GM12878 (cell line): ENCODE data around the gene MACROD2. TPM values are rescaled to one million over a fixed set of nuclear protein-coding genes. Genes with fewer than 3 reads are reported as not detected.

Experiments used
- ATAC-seq: fragments of 200-7000 bp; cut with Tn5 transposase; 3 replicates; pipeline ENCODE4 v1.9.1; 2020; ENCODE audit warnings: mild to moderate bottlenecking, moderate library complexity
- BruUV-seq: library from RNA; stranded (reverse); fragments of 400-500 nt; replicated peaks from 2 replicates; lab custom pipeline; 2021; lab: Mats Ljungman, UMichigan
- CTCF ChIA-PET: fragments of 300-600 bp; sonication (Branson Sonifier 250); formaldehyde crosslinking; extraction: SDS; loops from one replicate; lab custom pipeline; 2021; ENCODE audit warnings: inconsistent platforms; lab: Yijun Ruan, JAX
- POLR2A ChIA-PET: fragments of 350-600 bp; formaldehyde crosslinking; extraction: SDS; loops from one replicate; lab custom pipeline; 2021; ENCODE audit warnings: inconsistent platforms; lab: Charles Lee
- RAD21 ChIA-PET: fragments of 300-600 bp; sonication (Branson Sonifier 250); formaldehyde crosslinking; loops from one replicate; lab custom pipeline; 2023; ENCODE audit warnings: antibody characterized with exemption; ENCODE audit not compliant: unreplicated experiment; lab: Charles Lee
- SMC1A ChIA-PET: fragments of 300-600 bp; sonication (Branson Sonifier 250); formaldehyde crosslinking; loops from one replicate; lab custom pipeline; 2023; ENCODE audit not compliant: unreplicated experiment, uncharacterized antibody; lab: Charles Lee
- DNase-seq: peaks from one replicate; pipeline ENCODE4 v3.0.0-alpha.2; 2011; ENCODE audit warnings: low read depth, low spot score
- FAIRE-seq: peaks from 3 replicates; lab custom pipeline; 2011; peaks lifted over from hg19 to GRCh38; lab: Jason Lieb, UNC
- H2AFZ ChIP-seq: 2 replicates; pipeline ENCODE4 v1.6.0; 2011; ENCODE audit warnings: low read depth, low read length, control low read depth; ENCODE audit not compliant: control insufficient read depth
- H3K27ac ChIP-seq: 2 replicates; pipeline ENCODE4 v1.5.1; 2011; ENCODE audit warnings: control low read depth; ENCODE audit not compliant: control insufficient read depth, insufficient read depth
- H3K27me3 ChIP-seq, 2 experiments: replicated peaks in 1 of 2; 2 replicates each; pipeline versions ENCODE4 v1.6.0 to v1.6.1; 2011; ENCODE audit warnings: low read length in 1 of 2; ENCODE audit not compliant: control insufficient read depth in 2 of 2, insufficient read depth in 2 of 2
- H3K36me3 ChIP-seq, 2 experiments: 2 replicates each; pipeline ENCODE4 v1.5.1; 2011; ENCODE audit warnings: low read length in 1 of 2; ENCODE audit not compliant: control insufficient read depth in 2 of 2, insufficient read depth in 2 of 2
- H3K4me1 ChIP-seq: 2 replicates; pipeline ENCODE4 v1.6.1; 2011; ENCODE audit warnings: mild to moderate bottlenecking, low read length, moderate library complexity, mixed read lengths; ENCODE audit not compliant: control insufficient read depth, insufficient read depth
- H3K4me2 ChIP-seq: 2 replicates; pipeline ENCODE4 v1.6.0; 2011; ENCODE audit warnings: control low read depth; ENCODE audit not compliant: control insufficient read depth, insufficient read depth
- H3K4me3 ChIP-seq: fragments of 200-600 bp; sonication (generic); 2 replicates; pipeline ENCODE4 v1.5.1; 2016
- H3K79me2 ChIP-seq: 2 replicates; pipeline ENCODE4 v1.6.0; 2011; ENCODE audit warnings: low read length; ENCODE audit not compliant: control insufficient read depth, insufficient read depth
- H3K9ac ChIP-seq: 2 replicates; pipeline ENCODE4 v1.8.0; 2011; ENCODE audit warnings: low read length, control low read depth, mixed read lengths; ENCODE audit not compliant: control insufficient read depth, insufficient read depth
- H3K9me3 ChIP-seq: replicated peaks from 3 replicates; pipeline ENCODE4 v1.5.1; 2011; ENCODE audit warnings: mild to moderate bottlenecking, low read length; ENCODE audit not compliant: control insufficient read depth, insufficient read depth
- H4K20me1 ChIP-seq: 2 replicates; pipeline ENCODE4 v1.6.0; 2011; ENCODE audit not compliant: control insufficient read depth, insufficient read depth
- ETV6 ChIP-seq, 2 experiments: fragments of 450-650 bp in 1 of 2; IDR thresholded peaks in 1 of 2; conservative IDR thresholded peaks in 1 of 2; 2 replicates each; pipeline ENCODE4 v1.6.1; 2014; ENCODE audit warnings: antibody characterized with exemption in 1 of 2, borderline replicate concordance in 1 of 2, low read depth in 1 of 2, mild to moderate bottlenecking in 1 of 2, moderate library complexity in 1 of 2
- EZH2 ChIP-seq: IDR thresholded peaks from 2 replicates; pipeline ENCODE4 v1.6.1; 2012; ENCODE audit warnings: low read depth, mild to moderate bottlenecking, control low read depth, inconsistent platforms, low read length, borderline replicate concordance; ENCODE audit not compliant: control insufficient read depth
- NFYA ChIP-seq: IDR thresholded peaks from 2 replicates; pipeline ENCODE4 v1.6.1; 2011; ENCODE audit warnings: low read depth, mild to moderate bottlenecking, low read length, improper control_type of control experiment, borderline replicate concordance
- NR2C1 ChIP-seq: fragments of 450-650 bp; IDR thresholded peaks from 2 replicates; pipeline ENCODE4 v1.6.1; 2017; ENCODE audit warnings: antibody characterized with exemption, mild to moderate bottlenecking, moderate library complexity
- PAX5 ChIP-seq: IDR thresholded peaks from 2 replicates; pipeline ENCODE4 v1.6.1; 2011; ENCODE audit warnings: low read depth, low read length, borderline replicate concordance
- POLR2AphosphoS2 ChIP-seq: IDR thresholded peaks from 2 replicates; pipeline ENCODE4 v1.6.1; 2011; ENCODE audit warnings: low read depth, mild to moderate bottlenecking, low read length, improper control_type of control experiment, moderate library complexity
- RCOR1 ChIP-seq: conservative IDR thresholded peaks from 2 replicates; pipeline ENCODE4 v1.6.1; 2012; ENCODE audit warnings: low read depth, low read length, improper control_type of control experiment
- RUNX3 ChIP-seq: IDR thresholded peaks from 2 replicates; pipeline ENCODE4 v1.6.1; 2012; ENCODE audit warnings: low read length, inconsistent platforms
- TAF1 ChIP-seq: IDR thresholded peaks from 2 replicates; pipeline ENCODE4 v1.6.1; 2011; ENCODE audit warnings: mild to moderate bottlenecking, low read depth, low read length, borderline replicate concordance
- WGBS: methylation state at CpG from one replicate; pipeline ENCODE4 v1.1.6; 2016; ENCODE audit warnings: low lambda C conversion rate; ENCODE audit not compliant: insufficient replicate concordance, insufficient coverage; ENCODE audit errors: missing lambda C conversion rate; 5-methylcytosine and 5-hydroxymethylcytosine counted together
- in situ Hi-C: fragments of 300-500 bp; cut with MboI; formaldehyde crosslinking; loops from 9 replicates; pipeline ENCODE4 v1.14.3; 2018; ENCODE audit warnings: mixed read lengths
- intact Hi-C: fragments of 100-400 bp; cut with micrococcal nuclease; formaldehyde crosslinking; loops from one replicate; pipeline ENCODE4 v1.14.2; 2022; ENCODE audit not compliant: unreplicated experiment
- polyA plus RNA-seq, 11 experiments: library from polyadenylated mRNA; depleted of rRNA in 4 of 11; unstranded in 6 of 11; stranded (reverse) in 5 of 11; fragments of >200 nt; fragmentation: Nextera tagmentation in 4 of 11; fragmentation: Illumina TruSeq in 1 of 11; extraction: Ambion mirVana in 4 of 11; extraction: Trizol in 1 of 11; gene quantifications; 1 replicate in 1 of 11; 2 replicates in 10 of 11; pipeline versions ENCODE4 v1.2.1 to v1.2.3, GENCODE V29; 2011 to 2016; ENCODE audit warnings: inconsistent platforms in 2 of 11, missing spikeins in 2 of 11, low read depth in 1 of 11
- total RNA-seq, 4 experiments: library from RNA; depleted of rRNA in 3 of 4; stranded (reverse); fragments of >200 nt in 3 of 4; fragmentation: Illumina TruSeq in 1 of 4; extraction: Trizol in 1 of 4; gene quantifications; 2 replicates each; pipeline versions ENCODE4 v1.2.1 to v1.2.3, GENCODE V29; 2013 to 2021
- TF ChIP-seq, protein P1 (sequence below): IDR thresholded peaks from 2 replicates; pipeline ENCODE4 v1.6.1; 2011; ENCODE audit warnings: borderline replicate concordance, low read depth, mild to moderate bottlenecking, moderate library complexity, mixed read lengths, low read length; ENCODE audit not compliant: insufficient read depth; ENCODE audit errors: extremely low read length
- TF ChIP-seq, protein P2 (sequence below): fragments of 450-650 bp; IDR thresholded peaks from 2 replicates; pipeline ENCODE4 v1.6.1; 2017; ENCODE audit warnings: mild to moderate bottlenecking, moderate library complexity

MACROD2 gene
- total and polyA plus RNA-seq, 10 of the 15 experiments (the other 5 are each of a cell fraction or from before 2014, with no cell fraction given) = 1.1 to 21.5 (median 2.2) TPM

DNA sequence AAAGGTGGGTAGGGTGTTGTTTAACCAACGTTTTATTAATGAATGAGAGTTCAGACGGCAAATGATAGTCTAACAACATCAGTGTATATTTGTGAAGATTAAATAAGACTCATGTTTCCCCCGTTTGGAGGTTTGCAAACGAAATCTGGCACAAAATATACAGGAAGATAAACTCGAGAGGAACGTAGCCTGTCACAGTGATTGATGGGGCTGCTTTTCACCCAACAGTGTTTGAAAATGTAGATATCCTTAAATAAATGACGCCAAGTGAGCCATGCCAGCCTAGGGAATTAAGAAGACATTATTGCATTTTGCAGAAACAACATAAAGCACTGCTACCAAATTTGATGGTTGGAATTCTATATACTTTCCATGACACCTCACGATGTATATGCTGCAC, 1038.6 kb downstream of the MACROD2 start:
- RAD21 ChIA-PET = no interaction called here
- in situ Hi-C loops = no loop called here
- ATAC-seq = no peak

DNA sequence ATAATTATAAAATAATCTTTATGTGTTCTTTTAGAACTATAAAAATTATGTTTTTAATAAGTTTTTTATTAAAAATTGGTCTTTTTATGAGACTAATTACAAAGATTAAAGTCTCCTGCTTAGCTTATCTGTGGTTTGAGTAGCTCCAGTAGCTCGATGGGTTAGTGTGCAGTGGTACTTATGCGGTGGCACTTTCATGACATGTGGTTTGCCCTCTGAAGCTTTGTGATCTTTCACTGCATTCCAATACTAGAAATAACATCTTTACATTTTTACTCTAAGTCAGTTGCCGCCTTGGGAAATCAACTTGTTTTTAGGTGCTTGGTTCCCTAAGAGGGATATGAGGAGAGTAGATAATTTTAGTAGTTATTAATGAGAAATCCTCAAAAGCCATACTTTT, 1041.6 kb downstream of the MACROD2 start:
- RAD21 ChIA-PET = no interaction called here
- Histone ChIP-seq H3K9me3 (no peaks in the 10 kb centered on the region; the same call in 2 of the 3 replicates), H3K27me3 (no peaks in the 10 kb centered on the region), H4K20me1 (no peaks in the 10 kb centered on the region), H3K4me3 (no peak overlapping the region), H3K4me1 (no peaks in the 10 kb centered on the region), H3K36me3 (no peaks in the 10 kb centered on the region), H3K9ac (no peak overlapping the region), H2AFZ (no peak overlapping the region), H3K27ac (no peak overlapping the region), H3K79me2 (no peaks in the 10 kb centered on the region), H3K4me2 (no peak overlapping the region)
- SMC1A ChIA-PET = no interaction called here
- DNase-seq (no peak), ATAC-seq (no peak), FAIRE-seq (no peak)
- intact Hi-C loops = no loop called here
- in situ Hi-C loops = no loop called here
- POLR2A ChIA-PET = no interaction called here
- CTCF ChIA-PET = no interaction called here
- no TSS peak for BruUV-seq
- 31% methylated on average over 3 of the region's 3 CpGs for WGBS
- TF ChIP-seq RCOR1 (no peak), EZH2 (no peak), ETV6 (conservative IDR thresholded peaks at IDR 0.05 in 1 of 2, IDR thresholded peaks at IDR 0.05 in 1 of 2; ENCODE audit: borderline replicate concordance in 1 of 2, low read depth in 1 of 2) (no peak), NFYA (no peak), NR2C1 (no peak)
- TF ChIP-seq, protein P1, sequence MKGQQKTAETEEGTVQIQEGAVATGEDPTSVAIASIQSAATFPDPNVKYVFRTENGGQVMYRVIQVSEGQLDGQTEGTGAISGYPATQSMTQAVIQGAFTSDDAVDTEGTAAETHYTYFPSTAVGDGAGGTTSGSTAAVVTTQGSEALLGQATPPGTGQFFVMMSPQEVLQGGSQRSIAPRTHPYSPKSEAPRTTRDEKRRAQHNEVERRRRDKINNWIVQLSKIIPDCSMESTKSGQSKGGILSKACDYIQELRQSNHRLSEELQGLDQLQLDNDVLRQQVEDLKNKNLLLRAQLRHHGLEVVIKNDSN = no peak
- TF ChIP-seq, protein P2, sequence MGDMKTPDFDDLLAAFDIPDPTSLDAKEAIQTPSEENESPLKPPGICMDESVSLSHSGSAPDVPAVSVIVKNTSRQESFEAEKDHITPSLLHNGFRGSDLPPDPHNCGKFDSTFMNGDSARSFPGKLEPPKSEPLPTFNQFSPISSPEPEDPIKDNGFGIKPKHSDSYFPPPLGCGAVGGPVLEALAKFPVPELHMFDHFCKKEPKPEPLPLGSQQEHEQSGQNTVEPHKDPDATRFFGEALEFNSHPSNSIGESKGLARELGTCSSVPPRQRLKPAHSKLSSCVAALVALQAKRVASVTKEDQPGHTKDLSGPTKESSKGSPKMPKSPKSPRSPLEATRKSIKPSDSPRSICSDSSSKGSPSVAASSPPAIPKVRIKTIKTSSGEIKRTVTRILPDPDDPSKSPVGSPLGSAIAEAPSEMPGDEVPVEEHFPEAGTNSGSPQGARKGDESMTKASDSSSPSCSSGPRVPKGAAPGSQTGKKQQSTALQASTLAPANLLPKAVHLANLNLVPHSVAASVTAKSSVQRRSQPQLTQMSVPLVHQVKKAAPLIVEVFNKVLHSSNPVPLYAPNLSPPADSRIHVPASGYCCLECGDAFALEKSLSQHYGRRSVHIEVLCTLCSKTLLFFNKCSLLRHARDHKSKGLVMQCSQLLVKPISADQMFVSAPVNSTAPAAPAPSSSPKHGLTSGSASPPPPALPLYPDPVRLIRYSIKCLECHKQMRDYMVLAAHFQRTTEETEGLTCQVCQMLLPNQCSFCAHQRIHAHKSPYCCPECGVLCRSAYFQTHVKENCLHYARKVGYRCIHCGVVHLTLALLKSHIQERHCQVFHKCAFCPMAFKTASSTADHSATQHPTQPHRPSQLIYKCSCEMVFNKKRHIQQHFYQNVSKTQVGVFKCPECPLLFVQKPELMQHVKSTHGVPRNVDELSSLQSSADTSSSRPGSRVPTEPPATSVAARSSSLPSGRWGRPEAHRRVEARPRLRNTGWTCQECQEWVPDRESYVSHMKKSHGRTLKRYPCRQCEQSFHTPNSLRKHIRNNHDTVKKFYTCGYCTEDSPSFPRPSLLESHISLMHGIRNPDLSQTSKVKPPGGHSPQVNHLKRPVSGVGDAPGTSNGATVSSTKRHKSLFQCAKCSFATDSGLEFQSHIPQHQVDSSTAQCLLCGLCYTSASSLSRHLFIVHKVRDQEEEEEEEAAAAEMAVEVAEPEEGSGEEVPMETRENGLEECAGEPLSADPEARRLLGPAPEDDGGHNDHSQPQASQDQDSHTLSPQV = no peak

More for the DNA sequence above, 1038.6 kb downstream of the MACROD2 start:
- BruUV-seq = no TSS peak
- Histone ChIP-seq H3K27me3 (no peaks in the 10 kb centered on the region), H3K4me2 (no peak overlapping the region), H3K36me3 (no peaks in the 10 kb centered on the region), H3K9ac (no peak overlapping the region), H3K4me1 (no peaks in the 10 kb centered on the region), H4K20me1 (no peaks in the 10 kb centered on the region), H3K9me3 (no peaks in the 10 kb centered on the region; the same call in 2 of the 3 replicates), H3K27ac (no peak overlapping the region), H3K4me3 (no peak overlapping the region), H3K79me2 (no peaks in the 10 kb centered on the region), H2AFZ (no peak overlapping the region)
- POLR2A ChIA-PET = no interaction called here
- no peak for DNase-seq
- no peak for FAIRE-seq
- no peak for TF ChIP-seq RUNX3
- no peak for TF ChIP-seq ETV6 (conservative IDR thresholded peaks at IDR 0.05 in 1 of 2, IDR thresholded peaks at IDR 0.05 in 1 of 2; ENCODE audit: borderline replicate concordance in 1 of 2, low read depth in 1 of 2)
- TF ChIP-seq POLR2AphosphoS2 = no peak
- TF ChIP-seq PAX5 = no peak
- TF ChIP-seq, protein P1 = no peak
- no peak for TF ChIP-seq TAF1
- WGBS = 2% methylated on average over 8 of the region's 8 CpGs
- CTCF ChIA-PET = no interaction called here
- intact Hi-C loops = no loop called here
- SMC1A ChIA-PET = no interaction called here
